ENCODE measurements around the gene HTRA1.

- TF ChIP-seq CTCF (IDR thresholded peaks at IDR 0.05; ENCODE audit: low read length), result no peak
- no peak for TF ChIP-seq EZH2 (IDR thresholded peaks at IDR 0.05; ENCODE audit: borderline replicate concordance, low read length)
Observed at GRCh38 chr10:122461367-122461728, at the start of gene HTRA1.
